Liver (tissue), 3 donors: Measurements from ENCODE around the gene TBC1D5.
"Not testable (repeated sequence)": the region's sequence is repeated elsewhere in the genome, so short reads cannot be mapped to it uniquely, and the experiment has no call there.

Source experiments
- CTCF ChIP-seq: fragments of 150-350 bp; IDR thresholded peaks from 2 replicates; pipeline ENCODE4 v1.5.1; 2017; ENCODE audit warnings: improper control_type of control experiment, low read depth, low read length; ENCODE audit not compliant: missing input control
- GABPA ChIP-seq, 2 donors: IDR thresholded peaks in 1 of 2; conservative IDR thresholded peaks in 1 of 2; 2 replicates each; pipeline ENCODE4 v1.6.1; 2016; ENCODE audit warnings: antibody characterized with exemption in 2 of 2, mild to moderate bottlenecking in 1 of 2, moderate library complexity in 1 of 2
- JUND ChIP-seq, 2 donors: IDR thresholded peaks; 2 replicates each; pipeline ENCODE4 v1.6.1; 2016; ENCODE audit warnings: antibody characterized with exemption in 2 of 2
- RAD21 ChIP-seq, 2 donors: IDR thresholded peaks; 2 replicates each; pipeline ENCODE4 v1.6.1; 2016; ENCODE audit warnings: antibody characterized with exemption in 2 of 2, mild to moderate bottlenecking in 2 of 2
- SP1 ChIP-seq: IDR thresholded peaks from 2 replicates; pipeline ENCODE4 v1.6.1; 2018; ENCODE audit warnings: antibody characterized with exemption, mild to moderate bottlenecking
- TAF1 ChIP-seq: conservative IDR thresholded peaks from 2 replicates; pipeline ENCODE4 v1.6.1; 2016; ENCODE audit warnings: antibody characterized with exemption, mild to moderate bottlenecking
- ZBTB33 ChIP-seq: IDR thresholded peaks from 2 replicates; pipeline ENCODE4 v1.6.1; 2016; ENCODE audit warnings: antibody characterized with exemption
- TF ChIP-seq, protein P1 (sequence below): IDR thresholded peaks from 2 replicates; pipeline ENCODE4 v1.6.1; 2016; ENCODE audit warnings: antibody characterized with exemption, mild to moderate bottlenecking
- donor health status: healthy.
- donor health status: healthy.

DNA sequence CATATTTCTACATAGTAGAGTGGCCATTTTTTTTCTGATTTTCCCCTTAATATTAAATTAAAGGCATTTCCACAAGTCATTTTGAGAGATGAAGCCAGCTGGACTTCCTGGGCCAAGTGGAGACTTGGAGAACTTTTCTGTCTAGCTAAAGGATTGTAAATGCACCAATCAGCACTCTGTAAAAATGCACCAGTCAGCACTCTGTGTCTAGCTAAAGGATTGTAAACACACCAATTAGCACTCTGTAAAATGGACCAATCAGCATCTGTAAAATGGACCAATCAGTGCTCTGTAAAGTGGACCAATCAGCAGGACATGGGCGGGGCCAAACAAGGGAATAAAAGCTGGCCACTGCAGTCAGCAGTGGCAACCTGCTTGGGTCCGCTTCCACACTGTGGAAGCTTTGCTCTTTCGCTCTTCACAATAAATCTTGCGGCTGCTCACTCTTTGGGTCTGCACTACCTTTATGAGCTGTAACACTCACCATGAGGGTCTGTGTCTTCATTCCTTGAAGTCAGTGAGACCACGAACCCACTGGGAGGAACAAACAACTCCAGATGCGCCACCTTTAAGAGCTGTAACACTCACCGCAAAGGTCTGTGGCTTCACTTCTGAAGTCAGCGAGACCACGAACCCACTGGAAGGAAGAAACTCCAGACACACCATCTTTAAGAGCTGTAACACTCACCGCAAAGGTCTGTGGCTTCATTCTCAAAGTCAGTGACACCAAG lies 31.9 kb upstream of the TBC1D5 start:
- TF ChIP-seq JUND (IDR thresholded peaks at IDR 0.05); RAD21 (IDR thresholded peaks at IDR 0.05); CTCF; ZBTB33; SP1; GABPA (IDR thresholded peaks at IDR 0.05 in 1 of 2, conservative IDR thresholded peaks at IDR 0.05 in 1 of 2); TAF1: not testable (repeated sequence)
- TF ChIP-seq, protein P1, sequence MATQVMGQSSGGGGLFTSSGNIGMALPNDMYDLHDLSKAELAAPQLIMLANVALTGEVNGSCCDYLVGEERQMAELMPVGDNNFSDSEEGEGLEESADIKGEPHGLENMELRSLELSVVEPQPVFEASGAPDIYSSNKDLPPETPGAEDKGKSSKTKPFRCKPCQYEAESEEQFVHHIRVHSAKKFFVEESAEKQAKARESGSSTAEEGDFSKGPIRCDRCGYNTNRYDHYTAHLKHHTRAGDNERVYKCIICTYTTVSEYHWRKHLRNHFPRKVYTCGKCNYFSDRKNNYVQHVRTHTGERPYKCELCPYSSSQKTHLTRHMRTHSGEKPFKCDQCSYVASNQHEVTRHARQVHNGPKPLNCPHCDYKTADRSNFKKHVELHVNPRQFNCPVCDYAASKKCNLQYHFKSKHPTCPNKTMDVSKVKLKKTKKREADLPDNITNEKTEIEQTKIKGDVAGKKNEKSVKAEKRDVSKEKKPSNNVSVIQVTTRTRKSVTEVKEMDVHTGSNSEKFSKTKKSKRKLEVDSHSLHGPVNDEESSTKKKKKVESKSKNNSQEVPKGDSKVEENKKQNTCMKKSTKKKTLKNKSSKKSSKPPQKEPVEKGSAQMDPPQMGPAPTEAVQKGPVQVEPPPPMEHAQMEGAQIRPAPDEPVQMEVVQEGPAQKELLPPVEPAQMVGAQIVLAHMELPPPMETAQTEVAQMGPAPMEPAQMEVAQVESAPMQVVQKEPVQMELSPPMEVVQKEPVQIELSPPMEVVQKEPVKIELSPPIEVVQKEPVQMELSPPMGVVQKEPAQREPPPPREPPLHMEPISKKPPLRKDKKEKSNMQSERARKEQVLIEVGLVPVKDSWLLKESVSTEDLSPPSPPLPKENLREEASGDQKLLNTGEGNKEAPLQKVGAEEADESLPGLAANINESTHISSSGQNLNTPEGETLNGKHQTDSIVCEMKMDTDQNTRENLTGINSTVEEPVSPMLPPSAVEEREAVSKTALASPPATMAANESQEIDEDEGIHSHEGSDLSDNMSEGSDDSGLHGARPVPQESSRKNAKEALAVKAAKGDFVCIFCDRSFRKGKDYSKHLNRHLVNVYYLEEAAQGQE: not testable (repeated sequence)
